PFSK-1 (cell line): ENCODE data around the gene GCN1.

Experiments
- FOXP2 ChIP-seq: optimal IDR thresholded peaks from 2 replicates; pipeline ENCODE3; 2011; ENCODE audit warnings: borderline replicate concordance, control low read depth, inconsistent platforms; ENCODE audit not compliant: insufficient read depth; ENCODE audit errors: extremely low read length, extremely low read depth
- POLR2AphosphoS5 ChIP-seq: IDR thresholded peaks from 2 replicates; pipeline ENCODE4 v1.6.1; 2012; ENCODE audit warnings: low read depth, mild to moderate bottlenecking, control low read depth, low read length, moderate library complexity
- REST ChIP-seq, 2 experiments: IDR thresholded peaks; 2 replicates each; pipeline versions ENCODE4 v1.6.1 to v1.8.0; 2011 to 2012; ENCODE audit warnings: low read depth in 2 of 2, low read length in 2 of 2, control low read depth in 1 of 2, inconsistent platforms in 1 of 2, mild to moderate bottlenecking in 1 of 2, moderate library complexity in 1 of 2; ENCODE audit not compliant: insufficient read depth in 1 of 2
- SIN3A ChIP-seq: IDR thresholded peaks from 2 replicates; pipeline ENCODE4 v1.6.1; 2012; ENCODE audit warnings: mild to moderate bottlenecking, low read length, moderate library complexity, borderline replicate concordance; ENCODE audit not compliant: insufficient read depth
- TAF1 ChIP-seq: IDR thresholded peaks from 2 replicates; pipeline ENCODE4 v1.6.1; 2012; ENCODE audit warnings: low read length, control low read depth, borderline replicate concordance; ENCODE audit not compliant: insufficient read depth

The GCN1 gene

GRCh38 chr12:120109570-120110267 lies 84.8 kb downstream of the GCN1 start:
- TF ChIP-seq SIN3A (no peak), REST (IDR thresholded peaks at IDR 0.05; ENCODE audit: insufficient read depth in 1 of 2, low read depth in 2 of 2, low read length in 2 of 2) (no peak), TAF1 (no peak), FOXP2 (no peak), POLR2AphosphoS5 (no peak)

- TF ChIP-seq SIN3A (no peak), TAF1 (no peak), FOXP2 (no peak), POLR2AphosphoS5 (no peak), REST (IDR thresholded peaks at IDR 0.05; ENCODE audit: insufficient read depth in 1 of 2, low read depth in 2 of 2, low read length in 2 of 2) (no peak)
These were observed 88.4 kb downstream of the GCN1 start for GRCh38 chr12:120106151-120106550.

GRCh38 chr12:120103371-120103770 lies 91.1 kb downstream of the GCN1 start:
- TF ChIP-seq REST (IDR thresholded peaks at IDR 0.05; ENCODE audit: insufficient read depth in 1 of 2, low read depth in 2 of 2, low read length in 2 of 2) (no peak), POLR2AphosphoS5 (no peak), TAF1 (no peak), SIN3A (no peak), FOXP2 (no peak)

- TF ChIP-seq REST (IDR thresholded peaks at IDR 0.05; ENCODE audit: insufficient read depth in 1 of 2, low read depth in 2 of 2, low read length in 2 of 2) (no peak), TAF1 (no peak), POLR2AphosphoS5 (no peak), SIN3A (no peak), FOXP2 (no peak)
These were observed 91.5 kb downstream of the GCN1 start for GRCh38 chr12:120103044-120103338.
